Hematopoietic multipotent progenitor cell treated with erythropoietin and hydrocortisone succinate and interleukin-3 and kit ligand, for 8 days (in vitro differentiated cells): ENCODE data around the gene CHN1.
A peak's percentile ranks its signal among the peaks of the same experiment; 100 is the strongest.

Source experiments
- DNase-seq: peaks from one replicate; pipeline ENCODE4 v3.0.0-alpha.2; 2015

CHN1 gene

GRCh38 chr2:175004980-175005732 is at the start of gene CHN1:
TSS of gene CHN1 (minus strand) at chr2:175005381. CDS start at chr2:175004912, 469 bp downstream.
- DNase-seq: peak; percentile 40

GRCh38 chr2:175054340-175054739 is 49.2 kb upstream of the CHN1 start:
- DNase-seq: no peak

- no peak for DNase-seq
These were observed 44.5 kb upstream of the CHN1 start for GRCh38 chr2:175049661-175050060.

- no peak for DNase-seq
These were observed 43.1 kb upstream of the CHN1 start for GRCh38 chr2:175048275-175048674.

- no peak for DNase-seq
These were observed 34.3 kb upstream of the CHN1 start for GRCh38 chr2:175039490-175039889.

- DNase-seq: no peak
These were observed 33.9 kb upstream of the CHN1 start for GRCh38 chr2:175039031-175039430.

GRCh38 chr2:175037941-175038340 is 32.8 kb upstream of the CHN1 start:
- no peak for DNase-seq

- DNase-seq: peak; percentile 68
These were observed 31.4 kb upstream of the CHN1 start for GRCh38 chr2:175036582-175037018.

- DNase-seq: no peak
These were observed 30.6 kb upstream of the CHN1 start for GRCh38 chr2:175035806-175036205.

GRCh38 chr2:175034716-175035115 is 29.5 kb upstream of the CHN1 start:
- DNase-seq: no peak

GRCh38 chr2:175030380-175031271 is 25.4 kb upstream of the CHN1 start:
- peak; percentile 36 for DNase-seq

GRCh38 chr2:175027755-175028154 is 22.6 kb upstream of the CHN1 start:
- no peak for DNase-seq

GRCh38 chr2:175026385-175026784 is 21.2 kb upstream of the CHN1 start:
- DNase-seq: no peak

GRCh38 chr2:175025946-175026345 is 20.8 kb upstream of the CHN1 start:
- DNase-seq: no peak

- DNase-seq: no peak
These were observed 20.1 kb upstream of the CHN1 start for GRCh38 chr2:175025233-175025632.

- DNase-seq: no peak
These were observed 17.7 kb upstream of the CHN1 start for GRCh38 chr2:175022923-175023322.

- DNase-seq: no peak
These were observed 14.6 kb upstream of the CHN1 start for GRCh38 chr2:175019566-175020327.

- DNase-seq: no peak
These were observed 12.6 kb upstream of the CHN1 start for GRCh38 chr2:175017618-175018414.

- DNase-seq: no peak
These were observed 10.2 kb upstream of the CHN1 start for GRCh38 chr2:175015340-175015739.

GRCh38 chr2:175012516-175012915 is 7.3 kb upstream of the CHN1 start:
- DNase-seq: no peak

- no peak for DNase-seq
These were observed 6.3 kb upstream of the CHN1 start for GRCh38 chr2:175011505-175011904.

GRCh38 chr2:175010848-175011254 is 5.7 kb upstream of the CHN1 start:
- DNase-seq: no peak
